Daoy (cell line): ENCODE data around the gene NCL. TPM values are rescaled to one million over a fixed set of nuclear protein-coding genes. Genes with fewer than 3 reads are reported as not detected.
A peak's percentile ranks its signal among the peaks of the same experiment; 100 is the strongest.
"Not testable (repeated sequence)": the region's sequence is repeated elsewhere in the genome, so short reads cannot be mapped to it uniquely, and the experiment has no call there.

Source experiments
- DNase-seq: peaks from one replicate; pipeline ENCODE4 v3.0.0-alpha.2; 2015; ENCODE audit warnings: low read depth
- total RNA-seq: library from RNA; depleted of rRNA; stranded (reverse); fragments of >200 nt; shearing (Covaris generic); gene quantifications from 2 replicates; pipeline ENCODE4 v1.2.3, GENCODE V29; 2014

NCL gene
- total RNA-seq, 1 experiment from 2014 or later, result 238 TPM

DNA sequence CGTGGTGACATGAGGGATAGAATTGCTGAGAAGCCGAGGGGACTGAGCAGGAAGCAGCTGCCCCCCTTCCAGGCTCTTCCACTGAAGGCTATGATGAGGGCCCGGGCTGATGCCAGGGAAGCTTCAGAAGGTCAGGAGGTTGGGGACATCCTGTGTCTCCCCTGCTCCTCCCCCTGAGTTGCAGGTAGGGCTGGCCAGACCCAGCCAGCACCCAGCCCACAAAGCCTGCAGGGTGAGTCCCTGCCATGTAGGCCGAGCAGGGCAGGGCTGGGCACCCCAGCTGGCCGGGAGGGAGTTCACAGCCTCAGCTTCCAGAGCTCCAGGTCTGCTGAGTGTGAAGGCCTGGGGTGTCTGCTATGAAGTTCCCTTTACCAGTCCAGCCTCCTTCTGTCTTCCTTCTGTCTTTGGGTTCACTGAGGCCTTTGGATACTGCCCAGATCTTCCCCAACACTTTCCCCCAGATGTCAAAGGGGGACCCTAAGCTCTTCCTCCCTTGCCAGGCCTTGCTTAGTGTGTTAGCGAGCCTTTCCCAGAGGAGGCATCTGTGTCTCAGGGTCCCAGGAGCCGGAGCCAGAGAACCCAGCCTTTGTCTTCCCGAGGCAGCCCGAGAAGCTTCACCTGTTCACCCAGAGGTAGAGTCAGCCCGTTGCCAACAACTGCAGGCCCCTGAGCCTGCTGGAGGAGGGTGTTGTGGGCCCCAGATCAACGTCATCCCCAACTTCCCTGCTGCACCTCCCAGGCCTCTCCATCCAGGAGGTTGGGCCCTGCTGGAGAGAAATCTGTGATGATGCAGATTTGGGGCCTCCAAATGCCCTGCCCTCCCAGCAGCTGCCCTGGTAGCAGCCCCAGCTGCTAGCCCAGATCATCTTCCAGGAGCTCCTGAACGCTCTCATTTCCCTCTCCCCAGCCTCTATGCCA is 3.6 kb upstream of the NCL start:
- DNase-seq, result no peak

DNA sequence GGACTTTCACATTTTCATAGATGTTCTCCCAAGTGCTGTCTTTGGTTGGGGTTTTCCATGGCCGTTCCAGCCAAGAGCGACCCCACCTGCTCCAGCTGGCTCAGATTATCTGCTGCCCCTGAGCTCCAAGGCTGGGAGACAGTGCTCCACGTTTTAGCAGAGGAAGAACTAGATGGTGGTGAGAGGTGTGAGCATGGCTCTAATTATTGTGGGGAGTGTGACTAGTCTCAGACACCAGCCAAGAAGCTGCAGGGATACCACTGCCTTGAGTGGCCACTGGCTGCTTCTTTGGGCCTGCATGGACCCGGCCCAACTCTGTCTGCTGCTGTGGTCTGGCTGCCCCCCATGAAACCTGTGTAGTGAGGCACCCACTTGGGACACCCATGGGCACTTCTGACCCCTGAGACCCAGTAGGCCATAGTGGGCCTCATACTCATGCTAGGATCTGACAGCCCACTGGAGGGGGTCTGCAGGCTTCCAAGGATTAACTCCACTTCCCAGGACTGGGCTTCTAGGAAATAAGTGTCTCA is 2.8 kb upstream of the NCL start:
- no peak for DNase-seq

DNA sequence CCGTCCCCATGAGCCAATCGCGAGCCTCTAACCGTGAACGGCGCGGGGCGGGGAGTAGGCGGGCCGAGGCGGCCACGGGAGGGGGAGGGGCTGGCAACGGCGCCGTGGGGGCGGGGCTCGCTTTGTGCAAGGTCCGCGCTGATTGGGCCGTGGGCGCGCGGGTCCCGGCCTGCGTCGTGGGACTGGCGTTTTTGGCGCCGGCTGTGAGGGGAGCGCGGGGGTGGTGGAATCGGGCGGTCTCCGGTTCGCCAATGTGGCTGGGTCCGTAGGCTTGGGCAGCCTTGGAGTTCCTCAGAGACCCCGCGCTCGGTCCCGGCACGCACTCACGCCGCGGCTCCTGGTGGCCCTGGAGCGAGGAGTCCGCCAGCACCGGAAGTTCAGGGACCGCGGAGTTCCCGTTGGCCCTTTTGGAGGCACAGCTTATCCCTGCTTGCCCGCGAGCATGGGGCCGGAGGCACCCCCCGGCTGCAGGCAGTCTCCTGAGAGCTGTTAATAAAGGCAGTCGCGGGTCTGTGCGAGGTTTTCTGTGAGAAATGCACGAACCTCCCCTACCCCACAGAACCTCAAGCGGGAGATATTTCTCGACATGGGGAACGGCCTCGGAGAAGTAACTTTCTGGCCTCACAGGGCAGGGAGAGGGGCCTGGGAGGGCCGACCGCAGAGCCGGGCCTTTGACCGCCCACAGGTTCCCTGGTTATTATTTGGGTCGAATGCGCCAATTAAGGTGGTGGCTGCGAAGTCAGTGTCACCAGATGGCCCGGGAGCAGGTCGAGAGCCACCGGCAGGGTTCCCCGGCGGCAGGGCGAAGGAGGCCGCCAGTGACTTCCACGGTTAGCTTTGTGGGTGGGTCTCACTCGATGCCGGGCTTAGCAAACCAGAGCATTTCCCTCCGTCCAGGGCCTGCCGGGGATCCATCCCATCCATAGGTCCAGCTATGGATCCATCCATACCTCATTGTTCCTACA is 574 bp upstream of the NCL start:
- peak; percentile 99 for DNase-seq

DNA sequence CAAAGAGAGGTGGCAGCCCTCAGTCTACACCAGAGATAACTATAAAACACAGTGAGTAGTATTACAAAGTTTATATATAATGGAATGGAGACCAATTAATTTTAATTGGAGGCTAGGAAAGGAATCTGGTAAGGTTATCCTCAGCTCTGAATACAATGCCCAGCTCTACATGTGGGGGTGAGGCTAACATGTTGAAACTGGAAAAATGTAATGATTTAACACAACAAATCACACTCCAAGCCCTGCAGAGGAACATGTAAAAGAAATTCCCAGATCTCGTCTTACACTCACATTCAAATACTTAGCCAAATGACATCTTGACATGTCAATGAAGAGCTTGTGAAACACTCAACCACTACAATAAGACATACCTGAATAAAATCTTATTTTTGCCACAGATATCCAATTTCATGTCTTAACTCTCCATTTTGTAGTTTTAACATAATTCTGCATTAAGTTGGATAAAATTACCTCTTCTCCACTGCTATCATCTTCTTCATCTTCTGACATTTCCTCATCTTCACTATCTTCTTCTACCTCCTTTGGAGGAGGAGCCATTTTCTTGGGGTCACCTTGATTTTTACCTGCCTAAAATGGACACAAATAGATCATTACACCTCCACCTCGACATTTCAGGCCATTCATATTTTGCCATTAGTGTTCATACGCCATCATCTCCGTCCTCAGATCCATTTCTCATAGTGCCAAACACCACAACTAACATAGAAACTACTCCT is 1.4 kb downstream of the NCL start:
- DNase-seq, result no peak

DNA sequence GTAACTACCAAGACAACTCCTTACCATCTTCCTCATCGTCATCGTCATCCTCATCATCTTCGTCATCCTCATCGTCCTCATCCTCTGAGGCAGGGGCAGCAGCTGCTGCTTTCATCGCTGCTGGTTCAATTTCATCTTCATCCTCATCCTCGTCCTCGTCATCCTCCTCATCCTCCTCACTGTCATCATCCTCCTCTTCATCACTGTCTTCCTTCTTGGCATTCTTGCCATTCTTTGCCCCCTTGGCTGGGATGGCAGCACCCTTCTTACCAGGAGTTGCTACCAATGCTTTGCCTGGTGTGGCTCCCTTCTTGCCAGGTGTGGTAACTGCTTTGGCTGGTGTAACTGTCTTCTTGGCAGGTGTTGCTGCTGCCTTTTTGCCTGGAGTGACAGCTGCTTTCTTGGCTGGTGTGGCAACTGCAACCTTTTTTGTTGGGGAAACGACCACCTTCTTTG is 2.7 kb downstream of the NCL start:
- no peak for DNase-seq

DNA sequence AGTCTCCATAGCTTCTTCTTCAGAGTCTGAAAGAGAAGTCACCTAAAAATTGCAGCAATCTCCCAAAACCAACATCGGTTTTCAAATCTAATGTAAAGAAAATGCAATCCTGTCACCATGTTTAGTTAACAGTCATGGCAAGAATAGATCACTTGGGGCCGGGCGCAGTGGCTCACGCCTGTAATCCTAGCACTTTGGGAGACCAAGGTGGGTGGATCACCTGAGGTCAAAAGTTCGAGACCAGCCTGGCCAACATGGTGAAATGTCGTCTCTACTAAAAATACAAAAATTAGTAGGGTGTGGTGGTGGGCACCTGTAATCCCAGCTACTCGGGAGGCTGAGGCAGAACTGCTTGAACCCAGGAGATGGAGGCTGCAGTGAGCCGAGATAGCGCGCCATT is 3.4 kb downstream of the NCL start:
- DNase-seq, result not testable (repeated sequence)

DNA sequence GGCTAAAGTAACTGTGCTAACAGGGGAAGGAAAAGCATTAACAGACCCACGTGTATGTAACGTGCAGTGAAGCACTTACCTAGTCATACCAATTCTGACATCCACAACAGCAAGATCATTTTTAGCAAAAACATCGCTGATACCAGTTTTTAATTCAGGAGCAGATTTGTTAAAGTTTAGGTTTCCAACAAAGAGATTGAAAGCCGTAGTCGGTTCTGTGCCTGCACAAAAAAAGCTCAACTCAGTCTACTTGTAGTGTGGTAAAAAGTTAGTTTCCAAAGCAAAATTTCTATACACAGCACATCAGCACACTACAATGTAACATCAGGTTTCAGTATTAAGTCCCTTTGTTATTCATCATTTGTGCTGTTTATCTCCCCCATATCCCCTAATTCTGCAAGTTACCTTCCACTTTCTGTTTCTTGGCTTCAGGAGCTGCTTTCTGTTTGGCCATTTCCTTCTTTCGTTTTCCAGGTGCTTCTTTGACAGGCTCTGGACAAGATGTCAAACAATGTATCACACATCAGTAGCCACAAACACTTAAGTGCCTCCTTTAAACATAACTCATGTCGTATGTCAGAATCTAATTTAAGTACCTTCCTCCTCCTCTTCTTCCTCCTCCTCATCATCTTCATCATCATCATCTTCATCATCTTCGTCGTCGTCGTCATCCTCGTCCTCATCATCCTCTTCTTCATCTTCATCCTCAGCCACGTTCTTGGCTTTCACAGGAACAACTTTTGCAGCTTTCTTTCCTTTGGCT is 4.0 kb downstream of the NCL start:
- DNase-seq, result no peak

DNA sequence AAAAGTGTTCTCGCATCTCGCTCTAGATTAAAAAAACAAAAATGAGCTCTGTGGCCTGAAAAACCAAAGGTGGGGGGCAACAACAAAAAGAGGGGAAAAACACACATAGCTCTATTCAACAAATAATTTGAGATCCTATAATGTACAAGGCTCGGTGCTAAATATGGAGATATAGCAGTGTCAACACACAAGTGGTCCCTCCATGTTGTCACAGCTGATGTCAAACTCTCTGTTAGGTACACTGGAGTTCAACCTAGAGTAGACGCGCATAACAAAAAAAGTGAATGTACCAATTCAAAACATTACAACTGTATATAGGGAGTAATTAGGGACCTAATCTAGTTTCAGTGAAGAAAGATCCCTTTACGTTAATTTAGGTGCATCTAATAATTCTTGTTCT is 5.9 kb downstream of the NCL start:
- DNase-seq, result no peak

DNA sequence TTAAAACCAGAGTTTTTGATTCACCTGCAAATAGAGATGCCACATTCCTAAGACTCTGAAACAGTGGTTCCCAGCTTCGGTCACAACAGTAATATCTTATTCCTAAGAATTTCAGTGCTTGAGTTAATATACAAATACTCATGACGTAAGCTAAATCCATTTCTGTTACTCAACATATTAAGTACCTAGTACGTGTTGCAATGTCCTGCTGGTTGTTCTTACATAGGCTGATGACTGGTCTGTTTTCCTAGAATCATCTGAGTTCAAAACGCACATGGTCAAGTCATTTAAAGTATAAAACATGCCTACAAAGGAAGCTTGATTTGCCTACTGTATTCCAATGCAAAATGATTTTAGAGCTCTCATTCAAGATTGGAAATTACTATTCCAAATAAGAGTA is 7.2 kb downstream of the NCL start:
- no peak for DNase-seq

DNA sequence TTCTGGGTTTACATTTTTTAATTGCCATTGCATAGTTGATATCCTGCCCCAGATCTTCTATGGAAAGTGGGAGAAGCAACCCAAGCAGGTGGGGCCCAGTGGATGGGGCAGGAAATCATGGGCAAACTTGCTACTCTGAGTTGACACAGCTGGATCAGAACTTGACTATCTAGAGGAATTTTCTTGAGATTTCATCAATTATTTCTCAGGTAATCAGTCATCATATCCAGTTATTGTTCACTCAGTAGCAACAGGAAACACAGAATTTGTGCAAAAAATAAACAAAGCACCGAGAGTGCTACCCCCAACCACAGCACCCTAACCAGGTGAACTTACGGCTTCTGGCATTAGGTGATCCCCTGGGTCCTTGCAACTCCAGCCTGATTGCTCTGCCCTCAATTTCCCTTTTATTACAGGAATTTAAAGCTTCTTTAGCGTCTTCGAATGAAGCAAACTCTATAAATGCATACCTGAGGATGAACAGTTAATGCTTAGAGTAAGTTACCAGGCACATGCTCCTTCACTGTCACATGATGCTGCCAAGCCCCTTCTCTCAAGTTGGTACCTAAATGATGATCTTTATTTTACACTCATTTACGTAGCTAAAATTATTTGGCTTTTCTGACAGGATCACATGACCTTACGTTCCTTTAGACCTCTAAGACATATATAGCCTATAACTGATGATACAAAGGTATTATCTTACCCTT is 7.8 kb downstream of the NCL start:
- no peak for DNase-seq

DNA sequence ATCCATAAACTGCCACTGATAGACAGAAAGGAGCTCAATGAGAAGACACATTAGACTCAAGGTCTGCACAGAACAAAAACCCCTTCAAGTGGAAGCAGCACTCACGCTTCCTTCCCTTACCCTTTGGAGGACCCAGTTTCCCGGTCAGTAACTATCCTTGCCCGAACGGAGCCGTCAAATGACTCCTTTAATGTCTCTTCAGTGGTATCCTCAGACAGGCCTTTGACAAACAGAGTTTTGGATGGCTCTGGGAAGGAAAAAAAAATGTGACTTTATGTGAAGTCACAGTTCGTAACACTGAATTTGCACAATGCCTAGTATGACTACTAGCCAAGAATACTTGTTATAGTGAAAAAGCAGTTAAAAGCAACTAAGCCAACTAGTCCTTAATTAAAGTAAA is 8.4 kb downstream of the NCL start:
- no peak for DNase-seq

DNA sequence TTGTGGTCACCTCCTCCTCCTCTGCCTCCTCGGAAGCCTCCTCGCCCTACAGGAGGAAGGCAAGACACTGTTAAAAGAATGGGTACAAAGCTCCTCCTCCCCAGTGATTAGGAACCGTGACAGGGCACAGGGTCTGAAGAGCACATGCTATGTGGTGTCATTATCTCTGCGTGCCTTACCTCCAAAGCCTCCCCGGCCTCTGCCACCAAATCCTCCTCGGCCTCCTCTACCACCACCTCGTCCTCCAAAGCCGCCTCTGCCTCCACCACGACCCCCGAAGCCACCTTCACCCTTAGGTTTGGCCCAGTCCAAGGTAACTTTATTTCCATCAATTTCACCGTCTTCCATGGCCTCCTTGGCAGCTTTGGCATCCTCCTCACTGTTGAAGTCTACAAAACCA is 9.1 kb downstream of the NCL start:
- DNase-seq, result no peak

DNA sequence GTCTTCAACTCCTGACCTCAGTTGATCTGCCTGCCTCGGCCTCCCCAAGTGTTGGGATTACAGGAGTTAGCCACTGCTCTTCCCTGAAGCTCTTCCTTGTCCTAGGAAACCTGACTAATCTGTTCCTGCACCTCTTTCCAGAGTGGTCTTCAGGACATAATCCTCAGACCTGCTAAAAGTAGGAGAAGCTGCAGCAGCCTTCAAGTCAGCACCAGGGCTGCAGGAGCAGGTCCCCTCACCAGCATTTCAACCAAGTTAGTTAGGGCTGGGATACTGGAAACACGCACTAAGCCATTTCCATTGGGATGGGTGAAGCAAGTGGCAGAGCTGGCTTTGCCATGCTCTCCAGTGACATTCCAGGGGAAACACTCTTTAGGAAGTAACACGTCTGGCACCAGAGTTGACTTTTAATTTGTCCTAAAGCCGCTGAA is 9.9 kb downstream of the NCL start:
- no peak for DNase-seq

DNA sequence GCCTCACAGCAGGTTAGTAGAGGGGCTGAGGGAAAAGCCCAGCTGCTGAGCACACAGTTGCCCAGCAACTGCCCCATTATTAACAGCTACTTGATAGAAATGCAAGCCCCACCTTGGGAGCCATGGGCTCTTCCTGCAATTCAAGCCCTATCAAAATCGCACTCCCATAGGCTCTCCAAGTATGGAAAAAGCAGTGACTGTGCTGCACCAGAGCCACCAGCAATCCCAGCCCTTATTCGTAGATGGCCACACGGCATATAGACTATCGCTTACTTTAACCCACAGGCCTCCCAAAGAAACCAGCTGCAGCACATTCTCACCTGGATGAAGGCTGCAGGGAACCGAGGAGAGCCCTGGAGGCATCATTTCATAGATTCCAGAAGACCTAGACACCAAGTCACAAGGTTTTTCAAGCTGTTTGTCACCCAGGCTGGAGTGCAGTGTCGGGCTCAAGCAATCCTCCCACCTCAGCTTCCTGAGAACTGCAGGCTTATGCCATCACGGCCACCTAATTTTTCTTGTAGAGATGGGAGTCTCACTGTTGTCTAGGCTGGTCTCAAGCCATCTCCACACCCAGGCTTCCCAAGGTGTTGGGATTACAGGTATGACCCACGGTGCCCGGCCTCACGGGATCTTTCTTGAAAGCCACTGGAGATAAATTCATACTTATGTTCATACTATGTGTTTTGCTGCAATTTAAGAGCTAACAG is 11.3 kb downstream of the NCL start:
- no peak for DNase-seq

DNA sequence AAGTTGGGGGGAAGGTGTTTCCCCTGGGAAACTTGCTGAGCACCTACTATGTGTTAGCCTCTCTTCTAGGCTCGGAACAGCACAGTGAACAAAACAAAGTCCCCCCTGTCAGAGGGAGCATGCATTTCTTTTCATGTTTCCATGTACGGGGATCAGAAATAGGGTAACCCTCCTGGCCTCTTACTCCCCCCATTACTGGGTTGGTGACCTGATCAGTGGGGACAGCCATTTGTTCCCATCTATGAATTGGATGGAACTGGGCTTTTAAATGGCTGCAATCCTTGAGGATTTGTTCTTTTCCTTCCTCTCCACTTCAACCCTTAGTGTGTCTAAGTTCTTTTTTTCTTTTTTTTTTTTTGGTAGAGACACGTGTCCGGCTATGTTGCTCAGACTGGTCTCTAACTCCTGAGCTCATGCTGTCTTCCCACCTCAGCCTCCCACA is 13.7 kb downstream of the NCL start:
- no peak for DNase-seq

DNA sequence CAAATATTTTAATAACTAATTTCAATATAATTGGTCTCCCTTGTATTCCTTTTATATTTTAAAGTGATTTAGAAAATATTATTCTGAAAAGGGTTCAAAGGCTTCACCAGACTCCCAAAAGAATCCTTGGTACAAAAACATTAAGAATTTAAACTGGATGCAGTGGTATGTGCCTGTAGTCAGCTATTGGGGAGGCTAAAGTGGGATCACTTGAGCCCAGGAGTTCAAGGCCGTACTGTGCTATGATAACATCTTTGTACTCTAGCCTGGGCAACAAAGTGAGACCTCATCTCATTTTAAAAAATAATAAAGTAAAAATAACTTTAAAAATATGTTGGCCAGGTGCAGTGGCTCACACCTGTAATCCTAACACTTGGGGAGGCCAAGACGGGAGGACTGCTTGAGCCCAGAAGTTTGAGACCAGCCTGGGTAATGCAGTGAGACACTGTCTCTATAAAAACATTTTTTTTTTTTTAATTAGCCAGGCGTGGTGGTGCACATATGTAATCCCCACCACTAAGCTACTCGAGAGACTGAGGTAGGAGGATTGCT is 14.7 kb downstream of the NCL start:
- DNase-seq, result no peak

DNA sequence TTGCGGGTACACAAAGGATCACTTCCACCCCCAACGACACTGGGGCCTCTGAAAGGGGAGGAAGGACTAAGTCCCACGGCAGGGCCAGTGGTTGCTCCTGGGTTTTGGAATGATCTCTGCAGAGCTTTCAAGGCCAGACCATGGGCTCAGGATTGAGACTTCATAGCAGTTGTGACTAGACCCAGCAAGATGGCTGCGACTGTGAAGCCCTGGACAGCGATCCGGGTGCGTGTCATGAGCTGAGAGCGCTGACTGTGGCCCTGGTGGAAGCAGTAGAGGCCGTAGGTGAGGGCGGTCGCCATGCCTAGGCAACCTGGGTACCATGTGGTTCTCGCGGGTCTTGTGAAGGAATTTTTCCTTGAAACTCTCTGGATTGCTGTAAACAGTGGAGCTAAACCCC is 27.3 kb downstream of the NCL start:
- no peak for DNase-seq

DNA sequence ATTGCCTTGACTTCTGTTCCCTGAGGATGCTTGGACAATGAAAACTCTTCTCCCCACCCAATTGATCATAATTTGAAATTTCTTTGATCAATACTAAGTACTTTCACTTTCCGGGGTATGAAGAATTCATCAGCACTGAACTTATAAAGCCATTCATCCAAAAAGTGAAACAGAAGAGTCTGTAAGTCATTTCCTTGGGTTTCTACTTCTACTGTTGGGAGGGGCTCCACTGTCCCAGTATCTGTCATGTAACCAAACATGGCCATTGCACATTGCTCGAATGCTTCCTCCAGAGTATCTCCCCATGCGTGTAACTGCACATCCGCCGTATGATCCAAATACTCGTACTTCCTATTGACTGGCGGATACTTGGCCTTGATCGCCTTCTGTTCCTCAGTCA is 30.3 kb downstream of the NCL start:
- DNase-seq, result no peak

DNA sequence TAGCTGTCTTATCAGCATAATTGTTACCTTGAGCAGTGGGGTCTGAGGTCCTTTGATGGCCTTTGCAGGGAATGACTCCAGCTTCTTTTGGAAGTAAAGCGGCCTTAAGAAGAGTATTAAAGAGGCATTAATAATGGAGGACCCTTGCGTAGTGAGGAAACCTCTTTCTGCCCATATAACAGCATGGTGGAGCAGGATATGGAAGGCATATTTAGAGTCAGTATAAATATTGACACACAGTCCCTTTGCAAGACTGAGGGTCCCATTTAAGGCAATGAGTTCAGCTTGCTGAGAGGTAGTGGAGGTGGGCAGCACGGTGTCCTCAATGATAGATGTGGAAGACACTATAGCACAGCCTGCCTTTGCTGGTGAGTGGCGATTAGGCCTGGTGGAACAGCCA is 32.7 kb downstream of the NCL start:
- no peak for DNase-seq
